T-helper 1 cell treated with Interleukin-12 subunit alpha and Interleukin-12 subunit beta and Interleukin-4 antibody, amounts not matched to agents 30 ng/mL and 1 ng/mL, for 36 hours (primary cell): ENCODE data around the gene CDCP1. TPM values are rescaled to one million over a fixed set of nuclear protein-coding genes. Genes with fewer than 3 reads are reported as not detected.

Source experiments
- intact Hi-C: fragments of 100-400 bp; cut with micrococcal nuclease; formaldehyde crosslinking; loops from one replicate; pipeline ENCODE4 v1.15.1; 2024
- total RNA-seq: library from RNA; stranded (reverse); gene quantifications from 2 replicates; pipeline ENCODE4 v1.2.3, GENCODE V29; 2022

Gene CDCP1, protein sequence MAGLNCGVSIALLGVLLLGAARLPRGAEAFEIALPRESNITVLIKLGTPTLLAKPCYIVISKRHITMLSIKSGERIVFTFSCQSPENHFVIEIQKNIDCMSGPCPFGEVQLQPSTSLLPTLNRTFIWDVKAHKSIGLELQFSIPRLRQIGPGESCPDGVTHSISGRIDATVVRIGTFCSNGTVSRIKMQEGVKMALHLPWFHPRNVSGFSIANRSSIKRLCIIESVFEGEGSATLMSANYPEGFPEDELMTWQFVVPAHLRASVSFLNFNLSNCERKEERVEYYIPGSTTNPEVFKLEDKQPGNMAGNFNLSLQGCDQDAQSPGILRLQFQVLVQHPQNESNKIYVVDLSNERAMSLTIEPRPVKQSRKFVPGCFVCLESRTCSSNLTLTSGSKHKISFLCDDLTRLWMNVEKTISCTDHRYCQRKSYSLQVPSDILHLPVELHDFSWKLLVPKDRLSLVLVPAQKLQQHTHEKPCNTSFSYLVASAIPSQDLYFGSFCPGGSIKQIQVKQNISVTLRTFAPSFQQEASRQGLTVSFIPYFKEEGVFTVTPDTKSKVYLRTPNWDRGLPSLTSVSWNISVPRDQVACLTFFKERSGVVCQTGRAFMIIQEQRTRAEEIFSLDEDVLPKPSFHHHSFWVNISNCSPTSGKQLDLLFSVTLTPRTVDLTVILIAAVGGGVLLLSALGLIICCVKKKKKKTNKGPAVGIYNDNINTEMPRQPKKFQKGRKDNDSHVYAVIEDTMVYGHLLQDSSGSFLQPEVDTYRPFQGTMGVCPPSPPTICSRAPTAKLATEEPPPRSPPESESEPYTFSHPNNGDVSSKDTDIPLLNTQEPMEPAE
- total RNA-seq: 2.1 and 2.7 TPM in 2 replicates

DNA sequence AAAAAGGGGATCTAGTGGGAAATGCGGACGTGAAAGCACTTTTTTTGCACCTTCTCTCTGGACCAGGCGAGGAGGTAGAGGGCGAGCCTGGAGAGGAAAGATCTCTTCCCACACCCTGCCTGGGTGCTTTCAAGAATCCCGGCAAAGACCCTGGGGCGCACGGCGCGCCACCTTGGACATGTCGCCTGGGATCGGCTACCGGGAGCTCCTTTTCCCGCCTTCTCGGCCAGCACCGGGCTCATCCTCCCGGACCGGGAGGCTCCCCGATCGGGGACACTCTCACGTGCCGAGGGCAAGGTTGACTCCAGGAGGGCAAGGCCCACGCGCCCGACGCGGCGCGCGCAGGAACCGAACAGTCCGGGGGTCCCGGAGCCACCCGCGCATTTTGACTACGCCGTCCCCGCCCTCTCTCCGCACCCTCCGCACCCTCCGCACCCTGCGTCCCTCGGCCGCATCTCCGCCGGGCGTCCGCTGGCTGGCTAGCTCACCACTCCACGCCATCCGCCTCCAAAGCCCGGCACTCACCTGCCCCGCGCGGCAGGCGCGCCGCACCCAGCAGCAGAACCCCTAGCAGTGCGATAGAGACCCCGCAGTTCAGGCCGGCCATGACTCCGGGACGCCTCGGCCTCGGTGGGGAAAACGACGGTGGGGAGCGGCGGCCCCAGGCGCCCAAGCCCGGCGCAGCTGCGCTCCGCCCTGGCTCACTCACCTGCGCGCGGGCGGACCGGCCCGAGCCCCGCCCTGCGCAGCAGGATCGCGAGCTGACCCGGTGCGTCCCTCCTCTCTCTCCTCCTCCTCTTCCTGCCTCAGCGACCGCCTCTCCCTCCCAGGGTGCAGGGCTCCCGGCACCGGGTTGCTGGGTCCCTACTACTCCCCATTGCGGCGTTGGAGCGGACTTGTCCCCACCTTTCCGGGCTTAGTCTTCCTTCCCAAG lies at the start of gene CDCP1:
Gene CDCP1 (minus strand): TSS at position 698 of the 934 bp plus-strand sequence. CDS start 91 bp downstream, at position 607.
- intact Hi-C loops: no loop called here

DNA sequence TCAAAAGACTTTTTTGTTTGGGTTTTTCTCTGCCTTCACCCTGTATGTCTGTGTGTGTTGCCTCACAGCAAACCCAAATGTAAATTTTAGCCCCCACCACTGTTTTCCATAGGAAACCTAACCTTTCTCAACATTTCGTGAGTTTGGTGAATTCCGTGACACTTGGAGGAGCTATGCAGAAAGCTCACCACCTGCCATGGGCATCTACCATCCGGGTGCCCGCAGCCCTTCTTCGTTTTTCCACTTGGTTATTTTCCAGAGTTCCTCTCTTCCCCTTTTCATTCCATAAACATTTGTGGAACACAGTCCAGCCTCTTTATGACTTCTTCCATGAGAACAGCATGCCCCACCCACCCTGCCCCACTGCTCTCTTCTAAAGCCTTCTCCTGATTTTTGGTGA lies 48.6 kb upstream of the CDCP1 start:
- intact Hi-C loops: no loop called here

DNA sequence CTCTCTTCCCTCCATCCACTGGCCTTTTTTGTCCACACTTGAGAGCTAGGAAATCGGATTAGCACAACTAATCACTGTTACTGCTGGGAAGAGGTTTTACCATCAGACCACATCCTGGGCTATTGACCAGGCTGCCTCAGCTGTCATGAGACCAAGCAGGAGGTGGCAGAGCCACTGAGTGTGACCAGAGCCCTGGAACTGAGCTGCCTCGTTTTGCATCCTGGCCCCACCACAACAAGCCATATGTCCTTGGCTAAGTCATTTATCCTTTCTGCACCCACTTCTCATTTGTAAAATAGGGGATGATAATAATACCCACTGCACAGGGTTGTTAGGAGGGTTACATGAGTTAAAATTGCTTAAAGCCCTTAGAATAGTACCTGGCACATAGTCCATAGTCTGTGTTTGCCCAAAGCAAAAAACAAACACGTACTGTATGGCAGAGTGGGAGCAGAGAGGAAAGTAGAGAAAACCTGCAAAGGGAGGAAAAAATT lies 45.8 kb upstream of the CDCP1 start:
- intact Hi-C loops: no loop called here

DNA sequence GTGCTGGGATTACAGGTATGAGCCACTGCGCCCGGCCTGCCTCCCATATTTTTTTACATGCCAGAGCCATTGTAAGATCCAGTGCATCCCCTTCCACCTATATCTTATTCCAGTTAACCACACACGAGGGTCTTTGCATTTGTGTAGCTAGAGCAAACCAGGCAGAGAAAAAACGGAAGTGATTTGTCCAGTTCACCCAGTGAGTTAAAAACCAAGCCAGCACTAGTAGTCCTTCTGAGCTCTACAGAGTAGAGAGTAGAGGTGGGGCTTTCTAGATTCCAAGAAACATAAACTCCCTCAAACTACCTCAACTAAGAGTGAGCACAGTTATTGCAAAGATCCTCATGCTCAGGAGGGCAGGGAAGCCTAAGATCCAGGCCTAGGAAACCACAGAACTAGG lies 45.2 kb upstream of the CDCP1 start:
- intact Hi-C loops: no loop called here

DNA sequence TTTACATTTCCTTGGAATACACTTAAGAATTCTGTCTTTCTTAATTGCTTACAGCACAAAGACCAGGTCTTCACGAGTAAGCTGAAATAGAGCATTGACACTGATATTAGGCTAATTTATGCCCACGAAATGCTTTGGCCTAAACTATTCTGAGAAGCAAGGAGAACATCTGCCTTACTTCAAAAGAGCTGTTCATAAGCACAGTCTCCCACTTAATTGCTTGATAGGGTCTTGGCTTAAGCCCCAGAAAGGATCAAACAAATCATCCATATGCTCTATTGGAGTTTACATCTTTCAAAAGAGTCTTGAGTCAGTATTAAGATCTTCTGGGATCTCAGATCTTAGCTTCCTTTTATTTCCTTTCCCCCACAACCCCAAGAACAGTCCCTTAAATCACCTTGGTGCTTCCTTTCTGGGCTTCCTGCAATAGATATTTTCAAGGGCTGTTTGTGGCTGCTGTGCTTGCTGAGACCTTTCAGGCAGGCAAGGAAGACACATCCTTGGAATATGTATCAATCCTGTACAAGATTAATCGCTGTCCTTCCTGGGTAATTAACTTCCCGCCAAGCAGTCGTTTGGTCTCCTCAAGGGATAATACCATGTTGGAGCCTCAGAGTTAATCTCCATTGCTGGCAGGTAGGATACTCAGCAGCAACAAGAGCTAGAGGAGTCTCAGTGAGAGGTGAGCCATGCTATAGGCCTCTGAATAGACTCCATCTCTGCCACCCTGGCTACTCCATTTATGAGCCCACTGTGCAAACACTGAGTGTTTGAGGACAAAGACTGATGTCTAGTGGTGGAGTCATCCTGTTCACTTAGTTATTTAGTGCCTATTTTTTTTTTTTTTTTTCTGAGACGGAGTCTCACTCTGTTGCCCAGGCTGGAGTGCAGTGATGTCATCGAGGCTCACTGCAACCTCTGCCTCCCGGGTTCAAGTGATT lies 42.8 kb upstream of the CDCP1 start:
- intact Hi-C loops: no loop called here

DNA sequence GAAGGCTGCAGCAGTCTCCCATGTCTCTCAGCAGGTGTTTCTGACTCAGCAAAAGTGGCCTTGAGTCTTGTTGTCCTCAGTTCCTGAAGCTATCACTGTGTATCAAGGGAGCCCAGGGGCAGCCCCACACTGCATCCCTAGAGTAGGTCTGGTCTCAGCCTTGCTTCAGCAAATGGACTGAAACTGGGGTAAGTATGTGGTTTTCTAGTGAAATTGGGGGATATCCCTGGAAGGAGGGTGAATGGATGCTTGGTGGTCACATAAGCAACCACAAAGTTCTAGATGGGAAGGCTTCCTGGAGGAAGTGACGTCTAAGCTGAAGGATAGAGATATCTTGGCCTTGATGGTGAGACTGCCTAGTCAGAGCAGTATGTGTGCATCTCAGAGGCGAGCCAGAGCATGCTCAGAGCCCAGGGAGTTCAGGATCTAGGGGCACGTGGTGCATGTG lies 41.5 kb upstream of the CDCP1 start:
- intact Hi-C loops: no loop called here

DNA sequence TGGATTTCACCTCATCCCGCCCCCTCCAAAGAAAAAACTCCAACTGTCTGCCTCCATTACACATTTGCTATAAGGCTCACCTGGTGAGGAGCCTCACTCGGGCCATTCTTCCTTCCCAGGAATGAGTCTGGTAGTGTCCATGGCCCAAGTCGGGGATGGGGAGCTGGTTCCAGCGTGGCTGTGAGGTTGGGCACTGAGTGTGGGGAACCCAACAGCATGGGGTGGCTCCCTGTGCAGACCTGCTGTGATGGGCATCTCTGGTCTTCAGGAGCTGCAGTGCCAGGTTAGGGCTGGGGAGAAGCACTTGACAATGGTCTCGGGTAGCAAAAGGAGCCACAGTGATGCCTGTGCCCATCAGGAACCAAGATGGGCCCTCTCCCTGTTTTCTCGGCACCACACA lies 40.7 kb upstream of the CDCP1 start:
- intact Hi-C loops: no loop called here

DNA sequence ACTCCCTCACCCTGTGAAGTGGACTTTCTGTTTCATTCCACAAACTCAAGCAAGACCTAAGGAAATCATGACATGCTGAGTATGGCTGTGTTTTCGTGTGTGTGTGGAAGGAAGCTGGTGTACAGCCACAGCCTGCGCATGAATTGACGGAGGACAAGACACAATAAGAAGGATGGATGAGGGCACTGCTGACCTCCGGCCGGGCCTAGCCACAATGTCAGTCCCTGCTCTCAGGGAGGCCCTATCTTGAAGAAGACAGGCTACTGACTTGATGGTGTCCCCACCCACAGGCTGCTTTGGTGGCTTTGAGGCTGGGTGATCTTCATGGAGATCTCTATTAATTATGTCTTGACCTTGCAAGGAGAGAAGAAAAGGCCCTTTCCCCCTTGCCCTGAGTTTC lies 39.3 kb upstream of the CDCP1 start:
- intact Hi-C loops: no loop called here

DNA sequence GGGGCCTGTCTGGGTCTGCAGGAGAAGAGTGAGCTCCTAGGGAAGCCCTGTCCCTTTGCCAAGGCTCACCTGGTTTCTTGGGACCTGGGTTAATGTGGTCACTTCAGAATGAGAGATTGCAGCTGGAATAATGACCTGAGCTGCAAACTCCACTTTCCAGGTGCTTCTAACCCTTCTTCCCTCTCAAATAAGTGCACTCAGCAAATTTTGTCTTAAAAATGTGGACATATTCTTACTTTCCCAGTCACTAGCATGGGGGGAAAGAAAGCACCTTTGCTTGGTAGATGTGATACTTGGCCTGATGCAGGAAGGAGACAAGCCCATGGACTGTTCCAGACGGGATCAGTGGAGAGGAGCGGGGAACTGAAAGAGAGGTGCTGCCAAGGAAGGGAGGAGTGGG lies 38.9 kb upstream of the CDCP1 start:
- intact Hi-C loops: no loop called here

DNA sequence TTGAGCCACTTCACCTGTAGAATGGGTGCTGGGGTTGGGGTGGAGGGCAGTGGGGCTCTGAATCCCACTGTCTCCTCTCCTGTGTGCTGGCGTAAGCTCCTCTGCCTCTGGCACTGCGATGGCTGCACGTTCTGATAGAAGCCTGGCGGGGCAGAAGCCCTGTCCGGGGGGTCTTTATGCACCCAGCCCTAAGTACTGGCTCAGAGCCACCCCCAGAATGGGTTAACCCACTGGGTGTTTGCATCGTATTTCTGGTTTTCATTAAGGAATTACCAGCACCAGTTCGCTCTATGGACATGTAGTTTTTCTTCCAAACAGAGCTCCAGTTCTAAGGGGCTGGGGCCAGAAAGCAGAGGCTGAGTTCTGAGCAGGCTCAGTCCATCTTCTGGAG lies 37.7 kb upstream of the CDCP1 start:
- intact Hi-C loops: no loop called here

DNA sequence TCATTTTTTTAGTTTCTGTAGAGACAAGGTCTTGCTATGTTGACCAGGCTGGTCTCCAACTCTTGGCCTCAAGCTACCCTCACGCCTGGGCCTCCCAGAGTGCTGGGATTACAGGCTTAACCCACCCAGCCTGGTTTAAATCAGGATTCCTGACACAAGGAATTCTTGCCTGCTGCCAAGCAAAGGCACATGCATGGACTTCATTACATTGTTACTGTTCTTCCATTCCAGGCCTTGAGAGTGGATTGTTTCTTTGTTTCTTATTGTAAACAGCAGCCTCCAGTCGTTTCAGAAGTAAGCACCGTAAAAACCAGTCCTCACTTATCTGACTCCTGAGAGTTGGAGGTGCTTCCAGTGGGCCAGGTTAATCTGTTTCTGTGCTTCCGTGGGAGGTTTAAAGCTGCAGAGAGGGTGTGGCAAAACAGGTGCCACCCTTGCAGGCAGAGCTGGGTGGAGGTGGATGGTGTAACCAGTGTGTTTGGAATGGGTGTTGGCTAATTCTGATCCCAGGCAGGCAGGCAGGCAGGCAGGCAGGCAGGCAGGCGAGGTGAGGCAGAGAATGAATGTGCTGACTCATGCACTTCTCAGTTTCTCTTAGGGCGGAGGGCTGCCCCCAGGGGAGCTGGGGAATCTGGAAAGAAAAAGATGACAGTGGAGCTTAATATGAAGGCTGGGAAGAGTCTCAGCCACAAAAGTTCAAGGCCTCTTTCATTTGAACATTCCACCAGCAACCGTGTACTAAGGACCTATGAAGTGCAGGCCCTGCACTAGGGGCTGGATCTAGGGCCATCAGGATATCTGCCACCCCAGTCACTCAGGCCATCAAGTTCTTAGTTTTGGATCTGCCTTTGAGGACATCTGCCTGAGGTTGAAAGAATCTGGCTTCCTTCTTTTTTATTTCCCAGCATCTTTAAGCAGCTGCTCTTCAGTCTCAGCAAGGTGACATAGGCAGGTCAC lies 37.0 kb upstream of the CDCP1 start:
- intact Hi-C loops: no loop called here

DNA sequence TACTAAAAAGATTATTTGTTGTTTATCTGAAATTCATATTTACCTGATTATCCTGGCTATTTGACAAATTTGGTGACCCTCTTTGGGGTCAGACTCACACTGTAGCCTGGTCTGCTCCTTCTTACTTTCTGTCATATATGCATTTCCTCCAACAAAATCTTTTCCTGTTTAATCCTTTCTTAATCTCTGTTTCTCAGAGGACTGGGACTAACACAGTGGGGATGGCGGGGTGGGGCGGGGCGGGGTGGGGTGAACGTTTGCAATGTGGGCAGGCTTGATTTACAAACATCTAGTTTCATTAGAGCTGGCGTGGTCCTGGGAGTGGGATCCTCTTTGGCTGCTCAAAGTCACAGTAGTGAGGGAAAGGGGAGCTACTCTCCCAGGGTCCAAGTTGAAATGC lies 35.3 kb upstream of the CDCP1 start:
- intact Hi-C loops: no loop called here

DNA sequence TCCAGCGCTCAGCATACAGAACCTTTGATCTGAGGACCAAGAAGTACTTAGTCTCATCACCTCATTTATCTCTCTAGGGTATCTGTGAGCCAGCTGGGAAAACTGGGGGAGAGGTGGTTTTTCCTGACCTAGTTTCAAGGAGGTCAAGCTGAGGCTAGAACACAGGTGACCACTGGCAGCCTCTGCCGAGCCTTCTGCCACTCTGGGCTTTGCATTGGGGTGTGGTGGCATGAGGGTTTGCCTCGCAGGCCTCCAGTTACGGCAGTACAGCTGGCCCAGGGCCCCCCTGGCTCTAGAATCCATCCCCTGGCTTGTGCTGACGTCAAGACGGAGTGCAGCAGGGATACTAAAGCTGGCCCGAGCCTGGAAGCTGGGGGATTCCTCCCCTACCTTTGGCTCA lies 34.7 kb upstream of the CDCP1 start:
- intact Hi-C loops: no loop called here

DNA sequence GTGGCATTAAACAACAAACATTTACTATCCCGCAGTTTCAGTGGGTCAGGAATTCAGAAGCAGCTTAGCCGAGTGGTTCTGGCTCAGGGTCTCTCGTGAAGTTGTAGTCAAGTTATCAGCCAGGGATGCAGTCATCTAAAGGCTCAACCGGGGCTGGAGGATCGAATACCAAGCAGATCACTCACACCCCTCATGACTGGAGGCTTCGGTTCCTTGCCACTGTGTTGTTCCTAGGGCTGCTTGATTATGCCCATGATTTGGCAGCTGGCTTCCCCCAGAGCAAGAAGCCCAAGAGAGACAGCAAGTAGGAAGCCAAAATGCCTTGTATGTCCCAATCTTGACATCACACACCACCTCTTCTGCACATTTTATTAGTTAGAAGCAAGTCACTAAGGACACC lies 33.9 kb upstream of the CDCP1 start:
- intact Hi-C loops: no loop called here

DNA sequence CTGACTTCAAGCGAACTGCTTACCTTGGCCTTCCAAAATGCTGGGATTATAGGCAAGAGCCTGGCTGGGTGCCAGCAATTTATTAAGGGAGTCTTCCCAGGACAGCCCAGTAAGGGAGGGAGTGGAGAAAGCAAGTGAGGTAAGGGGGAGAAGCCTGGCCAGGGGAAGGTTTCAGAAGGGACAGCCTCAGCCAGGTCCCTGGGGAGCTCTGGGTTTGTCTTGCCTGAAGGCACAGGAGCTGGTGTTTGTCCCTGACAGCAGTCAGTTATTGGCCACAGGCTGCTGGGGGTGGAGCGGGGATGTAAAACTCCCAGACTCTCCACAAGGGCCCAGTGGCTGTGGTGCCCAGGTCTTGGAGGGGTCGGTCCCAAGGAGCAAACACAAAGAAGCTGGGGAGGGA lies 33.0 kb upstream of the CDCP1 start:
- intact Hi-C loops: no loop called here

DNA sequence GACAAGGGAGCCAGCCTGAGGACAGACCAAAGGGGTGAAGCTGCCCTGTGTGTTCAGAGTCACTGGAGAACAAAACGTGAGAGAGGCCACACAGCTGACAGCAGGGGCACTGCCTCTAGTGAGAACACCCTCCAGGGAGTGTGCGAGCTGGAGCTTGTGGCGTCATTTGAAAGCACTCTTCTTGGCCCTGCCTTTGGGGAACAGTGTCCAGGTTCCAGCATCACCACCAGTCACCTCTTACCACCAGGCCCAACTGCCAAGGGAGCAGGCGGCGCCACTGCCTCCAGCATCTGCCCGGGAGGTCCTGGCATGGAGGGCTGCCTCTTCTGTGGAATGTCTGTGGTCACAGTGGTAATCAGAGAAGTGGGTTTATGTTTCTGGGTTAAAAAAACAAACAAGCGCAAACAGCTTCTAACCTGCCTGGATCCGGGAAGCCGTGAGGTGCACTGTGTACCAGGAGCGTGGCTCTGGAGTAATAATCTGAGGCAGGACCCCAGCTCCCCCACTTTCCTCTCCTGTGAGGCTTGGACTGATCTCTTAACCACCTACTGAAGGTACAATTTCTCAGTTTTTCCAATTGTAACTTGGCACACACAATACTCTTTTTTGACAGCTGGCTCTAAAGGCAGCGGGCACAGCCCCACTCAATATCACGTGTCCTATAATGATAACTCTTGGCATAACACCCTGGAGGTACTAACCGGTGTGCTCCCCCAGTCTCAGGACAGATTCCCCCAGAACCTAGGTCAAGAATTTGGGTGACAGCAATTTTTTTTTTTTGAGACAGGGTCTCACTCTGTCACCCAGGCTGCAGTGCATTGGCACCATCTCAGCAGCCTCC lies 32.2 kb upstream of the CDCP1 start:
- intact Hi-C loops: no loop called here

DNA sequence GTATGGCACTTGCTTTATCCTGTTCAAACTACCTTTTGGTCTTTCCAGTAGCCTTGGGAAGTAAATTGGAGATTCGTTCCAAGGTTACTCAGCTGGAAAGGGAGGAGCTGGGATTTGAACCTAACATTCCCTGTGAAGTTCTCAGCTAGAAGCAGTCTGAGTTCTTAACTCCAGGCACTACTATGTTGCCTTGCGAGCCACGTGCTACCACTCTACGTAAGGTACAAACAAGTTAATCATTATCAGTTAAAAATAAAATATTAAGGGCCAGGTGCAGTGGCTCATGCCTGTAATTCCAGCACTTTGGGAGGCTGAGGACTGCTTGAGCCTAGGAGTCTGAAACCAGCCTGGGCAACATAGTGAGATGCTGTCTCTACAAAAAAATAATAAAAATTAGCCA lies 30.7 kb upstream of the CDCP1 start:
- intact Hi-C loops: no loop called here

DNA sequence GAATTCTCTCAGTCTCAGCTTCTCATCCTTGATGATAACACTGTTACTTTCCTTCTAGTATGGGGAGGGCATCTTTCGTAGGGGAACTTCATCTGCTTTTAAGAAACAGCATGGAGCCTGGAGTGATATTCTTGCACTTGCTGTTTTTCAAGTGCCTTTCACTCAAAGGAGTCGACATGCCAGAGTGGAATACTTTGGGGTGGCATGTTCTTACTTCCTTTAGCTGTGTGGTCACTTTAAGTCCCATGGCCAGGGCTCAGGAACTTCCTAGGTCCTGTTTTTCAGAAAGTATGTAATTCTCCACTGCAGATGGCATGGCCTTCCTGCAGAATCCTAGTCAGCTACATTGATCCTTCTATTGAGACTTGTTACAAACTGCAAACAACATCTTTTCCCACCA lies 28.1 kb upstream of the CDCP1 start:
- intact Hi-C loops: no loop called here
